ENCODE measurements around the gene TMIE. TPM values are rescaled to one million over a fixed set of nuclear protein-coding genes. Genes with fewer than 3 reads are reported as not detected.

The TMIE gene
- total and polyA plus RNA-seq, 10 of the 15 experiments (the other 5 are each of a cell fraction or from before 2014, with no cell fraction given): not detected

GRCh38 chr3:46664188-46664970 is 36.8 kb upstream of the TMIE start:
- Histone ChIP-seq H3K36me3 (ENCODE audit: control insufficient read depth in 2 of 2, insufficient read depth in 2 of 2, low read length in 1 of 2) (no peaks in the 10 kb centered on the region), H3K9me3 (replicated peaks; ENCODE audit: control insufficient read depth, insufficient read depth, low read length) (no peaks in the 10 kb centered on the region), H4K20me1 (ENCODE audit: control insufficient read depth, insufficient read depth) (no peaks in the 10 kb centered on the region; the same call in 1 of the 2 replicates), H3K79me2 (ENCODE audit: control insufficient read depth, insufficient read depth, low read length) (no peaks in the 10 kb centered on the region), H3K4me1 (ENCODE audit: control insufficient read depth, insufficient read depth, low read length) (no peaks in the 10 kb centered on the region), H3K27me3 (replicated peaks in 1 of 2; ENCODE audit: control insufficient read depth in 2 of 2, insufficient read depth in 2 of 2, low read length in 1 of 2) (peaks cover 3 to 4% of the 10 kb centered on the region in 2 experiments; a peak in 3 of 4 replicates), H3K4me2 (ENCODE audit: control insufficient read depth, insufficient read depth) (no peak overlapping the region), H3K4me3 (no peak overlapping the region), H3K9ac (ENCODE audit: control insufficient read depth, insufficient read depth, low read length) (no peak overlapping the region), H3K27ac (ENCODE audit: control insufficient read depth, insufficient read depth) (no peak overlapping the region), H2AFZ (ENCODE audit: control insufficient read depth, low read depth, low read length) (no peak overlapping the region)
- ChIA-PET POLR2A (no interaction called here), RAD21 (ENCODE audit: unreplicated experiment) (interaction anchor here (1.1 kb wide), 1 partner anchor 176 kb away, joined by 3 read pairs; no protein-coding TSS in a partner anchor), CTCF (interaction anchor here (0.8 to 1.8 kb wide), 2 partner anchors 97 to 176 kb away, joined by 3 to 4 read pairs; no protein-coding TSS in a partner anchor), SMC1A (ENCODE audit: uncharacterized antibody, unreplicated experiment) (no interaction called here)
- ATAC-seq: no peak
- no peak for FAIRE-seq
- intact Hi-C loops (cut with micrococcal nuclease; ENCODE audit: unreplicated experiment) (no loop called here), in situ Hi-C loops (cut with MboI) (no loop called here)
- BruUV-seq (replicated peaks): no TSS peak
- DNase-seq (ENCODE audit: low read depth, low spot score): no peak
- 12% methylated on average over 6 of the region's 6 CpGs for WGBS (ENCODE audit: insufficient coverage, insufficient replicate concordance, low lambda C conversion rate, missing lambda C conversion rate)
- no peak for TF ChIP-seq NKRF (conservative IDR thresholded peaks at IDR 0.05)
- TF ChIP-seq CEBPZ (IDR thresholded peaks at IDR 0.05; ENCODE audit: low read depth, low read length): no peak
- no peak for TF ChIP-seq KAT2A (conservative IDR thresholded peaks at IDR 0.05; ENCODE audit: control insufficient read depth, low read depth, low read length)
- TF ChIP-seq ATF2 (IDR thresholded peaks at IDR 0.05; ENCODE audit: low read length): no peak
- TF ChIP-seq ZSCAN29 (IDR thresholded peaks at IDR 0.05): no peak
- TF ChIP-seq HDAC2 (IDR thresholded peaks at IDR 0.05): no peak
- no peak for TF ChIP-seq RAD51 (IDR thresholded peaks at IDR 0.05)
- TF ChIP-seq SRF (IDR thresholded peaks at IDR 0.05; ENCODE audit: low read depth in 2 of 2, low read length in 2 of 2): no peak
- no peak for TF ChIP-seq ATF3 (IDR thresholded peaks at IDR 0.05; ENCODE audit: borderline replicate concordance, extremely low read depth, low read depth, low read length)
- TF ChIP-seq, protein P1, sequence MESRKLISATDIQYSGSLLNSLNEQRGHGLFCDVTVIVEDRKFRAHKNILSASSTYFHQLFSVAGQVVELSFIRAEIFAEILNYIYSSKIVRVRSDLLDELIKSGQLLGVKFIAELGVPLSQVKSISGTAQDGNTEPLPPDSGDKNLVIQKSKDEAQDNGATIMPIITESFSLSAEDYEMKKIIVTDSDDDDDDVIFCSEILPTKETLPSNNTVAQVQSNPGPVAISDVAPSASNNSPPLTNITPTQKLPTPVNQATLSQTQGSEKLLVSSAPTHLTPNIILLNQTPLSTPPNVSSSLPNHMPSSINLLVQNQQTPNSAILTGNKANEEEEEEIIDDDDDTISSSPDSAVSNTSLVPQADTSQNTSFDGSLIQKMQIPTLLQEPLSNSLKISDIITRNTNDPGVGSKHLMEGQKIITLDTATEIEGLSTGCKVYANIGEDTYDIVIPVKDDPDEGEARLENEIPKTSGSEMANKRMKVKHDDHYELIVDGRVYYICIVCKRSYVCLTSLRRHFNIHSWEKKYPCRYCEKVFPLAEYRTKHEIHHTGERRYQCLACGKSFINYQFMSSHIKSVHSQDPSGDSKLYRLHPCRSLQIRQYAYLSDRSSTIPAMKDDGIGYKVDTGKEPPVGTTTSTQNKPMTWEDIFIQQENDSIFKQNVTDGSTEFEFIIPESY (IDR thresholded peaks at IDR 0.05): no peak
- TF ChIP-seq BCL11A (IDR thresholded peaks at IDR 0.05; ENCODE audit: low read depth, low read length): no peak
- TF ChIP-seq EED (IDR thresholded peaks at IDR 0.05; ENCODE audit: low read depth): no peak
- no peak for TF ChIP-seq CHD1 (IDR thresholded peaks at IDR 0.05; ENCODE audit: low read depth, low read length)
- TF ChIP-seq EZH2 (IDR thresholded peaks at IDR 0.05; ENCODE audit: borderline replicate concordance, control insufficient read depth, low read depth, low read length): no peak

All from GM12878 (cell line).